B cell (primary cell): ENCODE data around the gene RNASE12.

ENCODE experiments used
- EZH2 ChIP-seq: IDR thresholded peaks from 2 replicates; pipeline ENCODE4 v1.6.1; 2012; ENCODE audit warnings: borderline replicate concordance, low read depth, mild to moderate bottlenecking, moderate library complexity, low read length; ENCODE audit not compliant: insufficient read depth, poor library complexity, severe bottlenecking
- TF ChIP-seq, protein P1 (sequence below): fragments of 200-600 bp; IDR thresholded peaks from one replicate; pipeline ENCODE4 v1.8.0; 2022; ENCODE audit warnings: antibody characterized with exemption, mild to moderate bottlenecking

DNA sequence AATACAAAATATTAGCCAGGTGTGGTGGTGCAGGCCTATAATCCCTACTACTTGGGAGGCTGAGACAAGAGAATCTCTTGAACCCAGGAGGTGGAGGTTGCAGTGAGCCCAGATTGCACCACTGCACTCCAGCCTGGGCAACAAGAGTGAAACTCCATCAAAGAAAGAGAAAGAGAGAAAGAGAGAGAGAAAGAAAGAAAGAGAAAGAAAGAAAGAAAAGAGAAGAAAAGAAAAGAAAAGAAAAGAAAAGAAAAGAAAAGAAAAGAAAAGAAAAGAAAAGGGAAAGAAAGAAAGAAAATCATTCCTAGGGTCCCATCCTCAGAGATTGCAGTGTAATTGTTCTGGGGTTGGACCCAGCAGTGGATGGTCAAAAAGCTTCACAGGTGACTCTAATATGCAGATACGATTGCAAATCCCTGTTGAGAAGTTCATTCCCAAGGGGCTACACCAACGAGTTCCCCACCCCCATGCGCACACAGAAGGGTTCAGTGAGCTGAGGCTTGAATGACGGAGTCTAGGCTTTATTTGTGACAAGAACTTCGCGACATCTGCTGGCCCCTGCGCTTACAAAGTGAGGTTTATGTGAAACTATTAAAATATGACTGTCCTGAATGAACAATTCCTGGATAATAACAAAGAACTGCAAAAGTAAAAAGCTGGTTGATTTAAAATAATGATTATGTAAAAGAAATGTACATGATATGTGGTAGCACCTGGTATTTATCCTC, 17.4 kb upstream of the RNASE12 start:
- TF ChIP-seq, protein P1, sequence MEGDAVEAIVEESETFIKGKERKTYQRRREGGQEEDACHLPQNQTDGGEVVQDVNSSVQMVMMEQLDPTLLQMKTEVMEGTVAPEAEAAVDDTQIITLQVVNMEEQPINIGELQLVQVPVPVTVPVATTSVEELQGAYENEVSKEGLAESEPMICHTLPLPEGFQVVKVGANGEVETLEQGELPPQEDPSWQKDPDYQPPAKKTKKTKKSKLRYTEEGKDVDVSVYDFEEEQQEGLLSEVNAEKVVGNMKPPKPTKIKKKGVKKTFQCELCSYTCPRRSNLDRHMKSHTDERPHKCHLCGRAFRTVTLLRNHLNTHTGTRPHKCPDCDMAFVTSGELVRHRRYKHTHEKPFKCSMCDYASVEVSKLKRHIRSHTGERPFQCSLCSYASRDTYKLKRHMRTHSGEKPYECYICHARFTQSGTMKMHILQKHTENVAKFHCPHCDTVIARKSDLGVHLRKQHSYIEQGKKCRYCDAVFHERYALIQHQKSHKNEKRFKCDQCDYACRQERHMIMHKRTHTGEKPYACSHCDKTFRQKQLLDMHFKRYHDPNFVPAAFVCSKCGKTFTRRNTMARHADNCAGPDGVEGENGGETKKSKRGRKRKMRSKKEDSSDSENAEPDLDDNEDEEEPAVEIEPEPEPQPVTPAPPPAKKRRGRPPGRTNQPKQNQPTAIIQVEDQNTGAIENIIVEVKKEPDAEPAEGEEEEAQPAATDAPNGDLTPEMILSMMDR = no peak
- TF ChIP-seq EZH2 = no peak
